ENCODE measurements around the gene INPP5K.
"Not testable (repeated sequence)": the region's sequence is repeated elsewhere in the genome, so short reads cannot be mapped to it uniquely, and the experiment has no call there.

The INPP5K gene

DNA sequence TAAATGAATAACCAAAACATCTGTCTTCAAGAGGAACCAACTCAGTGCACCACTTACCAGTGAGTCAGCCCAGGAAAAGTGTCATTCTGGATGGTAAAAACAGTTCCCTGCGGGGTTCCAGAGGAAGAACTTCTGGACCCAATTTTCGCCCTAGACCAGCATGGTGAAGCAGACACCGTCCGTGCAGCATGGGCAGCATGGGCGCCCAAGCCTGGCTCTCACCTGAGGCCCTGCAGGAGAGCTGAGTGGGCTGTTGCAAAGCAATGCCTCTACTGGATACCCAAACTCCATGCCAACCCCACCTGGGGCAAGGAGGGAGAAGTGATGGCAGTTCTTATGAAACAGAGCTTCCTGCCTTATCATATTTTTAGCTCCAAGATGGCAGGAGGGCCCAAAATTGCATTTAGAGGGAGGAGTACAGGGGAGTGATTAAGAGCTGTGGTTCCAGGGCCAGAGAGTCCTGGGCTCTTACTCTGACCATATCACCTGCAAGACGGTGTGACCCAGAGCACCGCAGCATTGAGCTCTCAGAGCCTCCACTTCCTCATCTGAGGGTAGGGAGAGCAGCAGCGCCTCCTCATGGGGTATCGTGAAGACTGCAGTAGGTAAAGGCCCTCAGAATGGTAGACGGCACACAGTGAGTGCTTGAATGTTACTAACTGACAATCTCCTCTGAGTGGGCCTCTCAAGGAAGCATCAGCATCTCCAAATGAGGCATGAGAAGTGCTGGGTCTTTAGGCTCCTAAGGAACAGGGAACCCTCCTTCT lies 16.6 kb upstream of the INPP5K start:
- Histone ChIP-seq H3K36me3 (ENCODE audit: control insufficient read depth in 1 of 2, insufficient read depth in 2 of 2, low read length in 2 of 2) (peaks cover 49 to 60% of the 10 kb centered on the region in 2 experiments), H3K79me2 (ENCODE audit: control insufficient read depth, insufficient read depth, low read length, poor library complexity) (no peaks in the 10 kb centered on the region), H3K9ac (ENCODE audit: low read length) (no peak overlapping the region), H3K4ac (ENCODE audit: low read depth, low read length) (no peak overlapping the region), H3K79me1 (ENCODE audit: low read length) (no peaks in the 10 kb centered on the region), H3K27ac (ENCODE audit: low read depth, low read length) (no peak overlapping the region), H3K9me3 (ENCODE audit: insufficient read depth, low read depth, low read length) (no peaks in the 10 kb centered on the region), H3K27me3 (ENCODE audit: insufficient read depth, low read length) (no peaks in the 10 kb centered on the region), H2BK5ac (ENCODE audit: low read depth, low read length, poor library complexity) (no peak overlapping the region), H4K8ac (ENCODE audit: low read depth, low read length) (no peak overlapping the region), H2BK120ac (ENCODE audit: insufficient read depth, low read length, poor library complexity) (no peak overlapping the region), H3K14ac (ENCODE audit: low read length) (no peak overlapping the region), H3K4me1 (ENCODE audit: control insufficient read depth in 1 of 2, insufficient read depth in 2 of 2, low read length in 2 of 2) (no peaks in the 10 kb centered on the region), H3K18ac (ENCODE audit: low read length) (no peak overlapping the region), H2BK12ac (ENCODE audit: low read length) (no peak overlapping the region), H3K23ac (ENCODE audit: low read length) (no peak overlapping the region), H2AK5ac (ENCODE audit: low read length) (no peak overlapping the region), H3K4me3 (ENCODE audit: low read depth, low read length) (no peak overlapping the region), H4K91ac (ENCODE audit: low read depth, low read length) (no peak overlapping the region), H2AFZ (ENCODE audit: insufficient read depth, low read length, poor library complexity) (no peak overlapping the region), H4K12ac (ENCODE audit: low read depth, low read length) (no peak overlapping the region), H3K4me2 (ENCODE audit: low read length) (no peak overlapping the region)
- no CpG with 5 or more reads among the region's 10 CpGs for WGBS (ENCODE audit: extremely low coverage, insufficient coverage, insufficient read length)
- DNase-seq: peak in 1 of 2 donors; percentile 19

- no peaks in the 10 kb centered on the region for H3K9me3 ChIP-seq (ENCODE audit: insufficient read depth, low read depth, low read length)
- no peaks in the 10 kb centered on the region for H3K79me1 ChIP-seq (ENCODE audit: low read length)
- H4K91ac ChIP-seq (ENCODE audit: low read depth, low read length): no peak overlapping the region
- H2BK12ac ChIP-seq (ENCODE audit: low read length): no peak overlapping the region
- no peaks in the 10 kb centered on the region for H3K4me1 ChIP-seq (ENCODE audit: control insufficient read depth in 1 of 2, insufficient read depth in 2 of 2, low read length in 2 of 2)
- H3K23ac ChIP-seq (ENCODE audit: low read length): no peak overlapping the region
- no peak for DNase-seq
- H4K12ac ChIP-seq (ENCODE audit: low read depth, low read length): no peak overlapping the region
- WGBS (ENCODE audit: extremely low coverage, insufficient coverage, insufficient read length): no CpG with 5 or more reads among the region's 2 CpGs
- H3K4me2 ChIP-seq (ENCODE audit: low read length): no peak overlapping the region
- no peak overlapping the region for H3K4ac ChIP-seq (ENCODE audit: low read depth, low read length)
- H3K27ac ChIP-seq (ENCODE audit: low read depth, low read length): no peak overlapping the region
- no peak overlapping the region for H3K14ac ChIP-seq (ENCODE audit: low read length)
- H3K18ac ChIP-seq (ENCODE audit: low read length): no peak overlapping the region
- H3K9ac ChIP-seq (ENCODE audit: low read length): no peak overlapping the region
- no peaks in the 10 kb centered on the region for H3K79me2 ChIP-seq (ENCODE audit: control insufficient read depth, insufficient read depth, low read length, poor library complexity)
- H2AK5ac ChIP-seq (ENCODE audit: low read length): no peak overlapping the region
- H2AFZ ChIP-seq (ENCODE audit: insufficient read depth, low read length, poor library complexity): no peak overlapping the region
- no peak overlapping the region for H2BK5ac ChIP-seq (ENCODE audit: low read depth, low read length, poor library complexity)
- peaks cover 46 to 66% of the 10 kb centered on the region in 2 experiments for H3K36me3 ChIP-seq (ENCODE audit: control insufficient read depth in 1 of 2, insufficient read depth in 2 of 2, low read length in 2 of 2)
- H3K27me3 ChIP-seq (ENCODE audit: insufficient read depth, low read length): no peaks in the 10 kb centered on the region
- no peak overlapping the region for H4K8ac ChIP-seq (ENCODE audit: low read depth, low read length)
- H3K4me3 ChIP-seq (ENCODE audit: low read depth, low read length): no peak overlapping the region
- H2BK120ac ChIP-seq (ENCODE audit: insufficient read depth, low read length, poor library complexity): no peak overlapping the region
Measured at GRCh38 chr17:1529863-1530262, 13.5 kb upstream of the INPP5K start.

DNA sequence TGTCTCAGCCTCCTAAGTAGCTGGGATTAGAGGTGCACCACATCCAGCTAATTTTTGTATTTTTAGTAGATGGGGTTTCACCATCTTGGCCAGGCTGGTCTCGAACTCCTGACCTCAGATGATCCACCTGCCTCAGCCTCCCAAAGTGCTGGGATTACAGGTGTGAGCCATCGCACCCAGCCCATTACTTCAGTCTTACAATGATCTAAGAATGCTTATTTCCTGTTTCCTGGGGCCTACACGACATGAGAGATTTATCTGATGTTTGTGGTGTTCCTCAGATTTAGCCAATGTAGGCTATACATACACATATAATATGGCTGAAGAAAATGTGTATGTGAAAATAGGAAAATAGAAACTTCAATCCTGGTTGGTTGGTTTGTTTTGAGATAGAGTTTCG lies 10.5 kb upstream of the INPP5K start:
- not testable (repeated sequence) for H3K79me2 ChIP-seq (ENCODE audit: control insufficient read depth, insufficient read depth, low read length, poor library complexity); H3K9me3 ChIP-seq (ENCODE audit: insufficient read depth, low read depth, low read length)

DNA sequence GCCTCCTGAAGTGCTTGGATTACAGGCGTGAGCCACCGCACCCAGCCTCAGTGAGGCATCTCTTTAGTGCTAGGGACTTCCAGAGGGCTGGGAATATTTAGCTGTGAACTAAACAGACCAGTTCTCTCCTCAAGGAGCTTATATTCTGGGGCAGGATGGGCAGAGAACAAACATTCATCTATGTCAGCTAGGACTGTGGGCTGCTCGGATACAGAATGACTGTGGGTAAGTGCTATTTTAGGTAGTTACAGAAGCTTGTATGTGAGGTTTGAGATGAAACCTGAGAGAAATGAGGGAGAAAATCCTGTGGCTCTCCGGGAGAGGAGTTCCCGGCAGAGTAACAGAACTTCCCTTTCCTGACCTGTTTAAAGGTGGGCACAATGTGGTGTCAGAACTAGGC lies 6.2 kb upstream of the INPP5K start:
- Histone ChIP-seq H2BK12ac (ENCODE audit: low read length) (no peak overlapping the region), H3K36me3 (ENCODE audit: control insufficient read depth in 1 of 2, insufficient read depth in 2 of 2, low read length in 2 of 2) (peaks cover 22 to 53% of the 10 kb centered on the region in 2 experiments), H4K91ac (ENCODE audit: low read depth, low read length) (no peak overlapping the region), H3K4me1 (ENCODE audit: control insufficient read depth in 1 of 2, insufficient read depth in 2 of 2, low read length in 2 of 2) (peaks cover 0 to under 1% of the 10 kb centered on the region in 2 experiments), H3K9me3 (ENCODE audit: insufficient read depth, low read depth, low read length) (no peaks in the 10 kb centered on the region), H3K79me1 (ENCODE audit: low read length) (no peaks in the 10 kb centered on the region), H2BK120ac (ENCODE audit: insufficient read depth, low read length, poor library complexity) (no peak overlapping the region), H4K8ac (ENCODE audit: low read depth, low read length) (no peak overlapping the region), H3K23ac (ENCODE audit: low read length) (no peak overlapping the region), H2AK5ac (ENCODE audit: low read length) (no peak overlapping the region), H3K4me3 (ENCODE audit: low read depth, low read length) (no peak overlapping the region), H2BK5ac (ENCODE audit: low read depth, low read length, poor library complexity) (no peak overlapping the region), H3K9ac (ENCODE audit: low read length) (no peak overlapping the region), H3K14ac (ENCODE audit: low read length) (no peak overlapping the region), H3K4ac (ENCODE audit: low read depth, low read length) (no peak overlapping the region), H3K27me3 (ENCODE audit: insufficient read depth, low read length) (no peaks in the 10 kb centered on the region), H3K18ac (ENCODE audit: low read length) (no peak overlapping the region), H3K27ac (ENCODE audit: low read depth, low read length) (no peak overlapping the region), H4K12ac (ENCODE audit: low read depth, low read length) (no peak overlapping the region), H2AFZ (ENCODE audit: insufficient read depth, low read length, poor library complexity) (no peak overlapping the region), H3K79me2 (ENCODE audit: control insufficient read depth, insufficient read depth, low read length, poor library complexity) (no peaks in the 10 kb centered on the region), H3K4me2 (ENCODE audit: low read length) (no peak overlapping the region)
- WGBS (ENCODE audit: extremely low coverage, insufficient coverage, insufficient read length): no CpG with 5 or more reads among the region's 5 CpGs
- DNase-seq: no peak

More for the DNA sequence above, 10.5 kb upstream of the INPP5K start:
- H4K91ac ChIP-seq (ENCODE audit: low read depth, low read length); H4K12ac ChIP-seq (ENCODE audit: low read depth, low read length); H3K27ac ChIP-seq (ENCODE audit: low read depth, low read length); H3K4ac ChIP-seq (ENCODE audit: low read depth, low read length); DNase-seq; H3K18ac ChIP-seq (ENCODE audit: low read length); H2AFZ ChIP-seq (ENCODE audit: insufficient read depth, low read length, poor library complexity); H3K27me3 ChIP-seq (ENCODE audit: insufficient read depth, low read length); H3K4me2 ChIP-seq (ENCODE audit: low read length); H3K4me3 ChIP-seq (ENCODE audit: low read depth, low read length); H2BK12ac ChIP-seq (ENCODE audit: low read length); H2BK120ac ChIP-seq (ENCODE audit: insufficient read depth, low read length, poor library complexity); H3K4me1 ChIP-seq (ENCODE audit: control insufficient read depth in 1 of 2, insufficient read depth in 2 of 2, low read length in 2 of 2); H2AK5ac ChIP-seq (ENCODE audit: low read length); H3K79me1 ChIP-seq (ENCODE audit: low read length); H3K9ac ChIP-seq (ENCODE audit: low read length); H3K23ac ChIP-seq (ENCODE audit: low read length); H2BK5ac ChIP-seq (ENCODE audit: low read depth, low read length, poor library complexity); H4K8ac ChIP-seq (ENCODE audit: low read depth, low read length); H3K14ac ChIP-seq (ENCODE audit: low read length): not testable (repeated sequence)
- peaks cover 24 to 49% of the 10 kb centered on the region in 2 experiments for H3K36me3 ChIP-seq (ENCODE audit: control insufficient read depth in 1 of 2, insufficient read depth in 2 of 2, low read length in 2 of 2)
- WGBS (ENCODE audit: extremely low coverage, insufficient coverage, insufficient read length): no CpG with 5 or more reads among the region's 4 CpGs

All from trophoblast cell (in vitro differentiated cells and primary cell).